Hepatocyte (in vitro differentiated cells): ENCODE data around the gene DDX56. TPM values are rescaled to one million over a fixed set of nuclear protein-coding genes. Genes with fewer than 3 reads are reported as not detected.

Source experiments
- DNase-seq: peaks from one replicate; pipeline ENCODE4 v3.0.0-alpha.2; 2016; ENCODE audit warnings: low spot score
- H2AFZ ChIP-seq: fragments of 200-600 bp; sonication (generic); 2 replicates; pipeline ENCODE4 v1.6.0; 2016; ENCODE audit warnings: antibody characterized with exemption, mild to moderate bottlenecking
- H3K27ac ChIP-seq: fragments of 200-600 bp; sonication (generic); 2 replicates; pipeline ENCODE4 v1.5.1; 2016; ENCODE audit warnings: mild to moderate bottlenecking
- H3K27me3 ChIP-seq: fragments of 200-600 bp; sonication (generic); 2 replicates; pipeline ENCODE4 v1.6.1; 2016
- H3K36me3 ChIP-seq: fragments of 200-600 bp; sonication (generic); replicated peaks from 2 replicates; pipeline ENCODE4 v1.5.1; 2016; ENCODE audit warnings: low read depth; ENCODE audit not compliant: insufficient read depth
- H3K4me1 ChIP-seq: fragments of 200-600 bp; sonication (generic); 2 replicates; pipeline ENCODE4 v1.5.1; 2016; ENCODE audit warnings: mild to moderate bottlenecking, moderate library complexity; ENCODE audit not compliant: insufficient read depth
- H3K4me2 ChIP-seq: fragments of 200-600 bp; sonication (generic); 2 replicates; pipeline ENCODE4 v1.6.0; 2016
- H3K4me3 ChIP-seq: fragments of 200-600 bp; sonication (generic); 2 replicates; pipeline ENCODE4 v1.5.1; 2016; ENCODE audit warnings: mild to moderate bottlenecking
- H3K79me2 ChIP-seq: fragments of 200-600 bp; sonication (generic); 2 replicates; pipeline ENCODE4 v1.6.0; 2017; ENCODE audit warnings: mild to moderate bottlenecking
- H3K9me2 ChIP-seq: fragments of 200-600 bp; sonication (generic); replicated peaks from 2 replicates; pipeline ENCODE4 v1.6.0; 2017; ENCODE audit warnings: mild to moderate bottlenecking; ENCODE audit not compliant: insufficient read depth
- H3K9me3 ChIP-seq: fragments of 200-600 bp; sonication (generic); 2 replicates; pipeline ENCODE4 v1.5.1; 2016; ENCODE audit warnings: low read depth, mild to moderate bottlenecking
- H4K20me1 ChIP-seq: fragments of 200-600 bp; sonication (generic); 2 replicates; pipeline ENCODE4 v1.6.0; 2016; ENCODE audit warnings: mild to moderate bottlenecking; ENCODE audit not compliant: insufficient read depth, poor library complexity, severe bottlenecking
- CTCF ChIP-seq: fragments of 200-600 bp; sonication (generic); IDR thresholded peaks from 2 replicates; pipeline ENCODE4 v1.5.1; 2016; ENCODE audit warnings: antibody characterized with exemption, mild to moderate bottlenecking; ENCODE audit not compliant: poor library complexity
- EZH2 ChIP-seq: fragments of 200-600 bp; sonication (generic); IDR thresholded peaks from 2 replicates; pipeline ENCODE4 v1.6.1; 2016; ENCODE audit warnings: antibody characterized with exemption, mild to moderate bottlenecking, borderline replicate concordance
- EZH2phosphoT487 ChIP-seq: fragments of 200-600 bp; sonication (generic); IDR thresholded peaks from one replicate; pipeline ENCODE4 v1.6.1; 2018; ENCODE audit warnings: antibody characterized with exemption, mild to moderate bottlenecking, low read depth, moderate library complexity; ENCODE audit not compliant: unreplicated experiment, severe bottlenecking
- WGBS: methylation state at CpG from one replicate; pipeline ENCODE4 v1.1.6; 2016; ENCODE audit warnings: low lambda C conversion rate; ENCODE audit errors: missing lambda C conversion rate; 5-methylcytosine and 5-hydroxymethylcytosine counted together
- polyA plus RNA-seq: library from polyadenylated mRNA; unstranded; fragments of >200 nt; fragmentation: Nextera tagmentation; extraction: Ambion mirVana; gene quantifications from 2 replicates; pipeline ENCODE4 v1.2.1, GENCODE V29; 2016
- total RNA-seq: library from RNA; depleted of rRNA; stranded (reverse); fragments of >200 nt; gene quantifications from 2 replicates; pipeline ENCODE4 v1.2.3, GENCODE V29; 2014

DDX56 gene
- total and polyA plus RNA-seq, 2 experiments from 2014 or later, result 57.1 to 85.0 TPM

- Histone ChIP-seq H3K4me1 (peaks cover 7% of the 10 kb centered on the region), H3K9me3 (no peaks in the 10 kb centered on the region), H3K27ac (no peak overlapping the region), H3K27me3 (no peaks in the 10 kb centered on the region), H4K20me1 (no peaks in the 10 kb centered on the region), H3K36me3 (no peaks in the 10 kb centered on the region), H3K9me2 (no peaks in the 10 kb centered on the region), H2AFZ (no peak overlapping the region), H3K4me3 (no peak overlapping the region), H3K4me2 (no peak overlapping the region), H3K79me2 (peaks cover 28% of the 10 kb centered on the region)
- DNase-seq, result no peak
- 94% methylated on average over 6 of the region's 6 CpGs for WGBS
- no peak for TF ChIP-seq CTCF
- TF ChIP-seq EZH2phosphoT487, result no peak
- TF ChIP-seq EZH2, result no peak
These were observed 5.8 kb downstream of the DDX56 start for GRCh38 chr7:44567884-44568283.

- H3K79me2 ChIP-seq, result peaks cover 16% of the 10 kb centered on the region
- no peak overlapping the region for H2AFZ ChIP-seq
- no peaks in the 10 kb centered on the region for H4K20me1 ChIP-seq
- TF ChIP-seq EZH2, result no peak
- TF ChIP-seq CTCF, result no peak
- TF ChIP-seq EZH2phosphoT487, result no peak
- peaks cover 4% of the 10 kb centered on the region for H3K4me1 ChIP-seq
- no peak for DNase-seq
- 96% methylated on average over 3 of the region's 5 CpGs for WGBS
- H3K4me3 ChIP-seq, result no peak overlapping the region
- no peak overlapping the region for H3K4me2 ChIP-seq
- H3K27me3 ChIP-seq, result no peaks in the 10 kb centered on the region
- no peak overlapping the region for H3K27ac ChIP-seq
- H3K9me3 ChIP-seq, result no peaks in the 10 kb centered on the region
- H3K36me3 ChIP-seq, result no peaks in the 10 kb centered on the region
- H3K9me2 ChIP-seq, result no peaks in the 10 kb centered on the region
These were observed 7.0 kb downstream of the DDX56 start for GRCh38 chr7:44566680-44567079.

- no peak for DNase-seq
- Histone ChIP-seq H2AFZ (no peak overlapping the region), H3K4me2 (no peak overlapping the region), H3K4me1 (peaks cover 7% of the 10 kb centered on the region), H3K9me2 (no peaks in the 10 kb centered on the region), H3K79me2 (peaks cover 9% of the 10 kb centered on the region), H3K9me3 (no peaks in the 10 kb centered on the region), H4K20me1 (no peaks in the 10 kb centered on the region), H3K36me3 (no peaks in the 10 kb centered on the region), H3K4me3 (no peak overlapping the region), H3K27ac (peak overlapping the region; percentile 24), H3K27me3 (no peaks in the 10 kb centered on the region)
- no peak for TF ChIP-seq EZH2
- no peak for TF ChIP-seq CTCF
- TF ChIP-seq EZH2phosphoT487, result no peak
- 90% methylated on average over 16 of the region's 16 CpGs for WGBS
These were observed 7.7 kb downstream of the DDX56 start for GRCh38 chr7:44565795-44566559.
